Measurements from ENCODE around the gene APIP.

The APIP gene

GRCh38 chr11:34836958-34837856 lies 79.0 kb downstream of the APIP start:
- no peak for DNase-seq

GRCh38 chr11:34833602-34834001 lies 82.6 kb downstream of the APIP start:
- DNase-seq: no peak

All from activated effector memory CD4-positive, alpha-beta T cell treated with Interleukin-2 at 50 U/mL for 16 hours (primary cell).